Tibial artery (tissue), 4 donors: ENCODE data around the gene GALNT7.

Experiments used
- DNase-seq, 2 donors: peaks; one replicate each; pipeline ENCODE4 v3.0.0-alpha.2; 2019
- H3K27ac ChIP-seq, 2 donors: fragments of 200-600 bp; sonication (generic) in 1 of 2; 1 replicate in 1 of 2; 2 replicates in 1 of 2; pipeline ENCODE4 v1.5.1; 2018 to 2019; ENCODE audit warnings: mild to moderate bottlenecking in 1 of 2
- H3K27me3 ChIP-seq, 2 donors: fragments of 200-600 bp; sonication (generic) in 1 of 2; one replicate each; pipeline versions ENCODE4 v1.5.1 to v1.6.0; 2016 to 2019
- H3K36me3 ChIP-seq, 3 donors: fragments of 200-600 bp; sonication (generic) in 2 of 3; one replicate each; pipeline ENCODE4 v1.5.1; 2016 to 2019; ENCODE audit warnings: mild to moderate bottlenecking in 2 of 3
- H3K4me1 ChIP-seq, 4 donors: fragments of 200-600 bp; sonication (generic) in 2 of 4; 1 replicate in 3 of 4; 2 replicates in 1 of 4; pipeline ENCODE4 v1.5.1; 2016 to 2019
- H3K4me3 ChIP-seq, 2 donors: fragments of 200-600 bp; sonication (generic) in 1 of 2; 1 replicate in 1 of 2; 2 replicates in 1 of 2; pipeline ENCODE4 v1.5.1; 2018 to 2019; ENCODE audit warnings: mild to moderate bottlenecking in 2 of 2
- H3K9me3 ChIP-seq, 3 donors: fragments of 200-600 bp; sonication (generic) in 1 of 3; one replicate each; pipeline ENCODE4 v1.5.1; 2016 to 2019
- CTCF ChIP-seq, 2 experiments: fragments of 200-600 bp in 1 of 2; fragments of 450-650 bp in 1 of 2; IDR thresholded peaks; one replicate each; pipeline ENCODE4 v1.5.1; 2017 to 2019; ENCODE audit warnings: antibody characterized with exemption in 2 of 2, mild to moderate bottlenecking in 1 of 2, moderate library complexity in 1 of 2
- intact Hi-C: fragments of 100-400 bp; cut with DNase I; formaldehyde crosslinking; loops from one replicate; pipeline ENCODE4 v1.15.0; 2023; ENCODE audit warnings: low total_unique reads

GALNT7 gene

GRCh38 chr4:173371292-173372192, 202.9 kb downstream of the GALNT7 start:
- Histone ChIP-seq H3K27ac (peak overlapping the region; percentile 91 to 99), H3K27me3 (no peaks in the 10 kb centered on the region), H3K4me3 (peak overlapping the region; percentile 68 to 94), H3K4me1 (peaks cover 0 to 60% (median 21%) of the 10 kb centered on the region in 4 donors), H3K9me3 (no peaks in the 10 kb centered on the region), H3K36me3 (peaks cover 0 to 10% (median 0%) of the 10 kb centered on the region in 3 donors)
- intact Hi-C loops: loop anchor here (2.0 to 5.0 kb wide), 2 partner anchors 37 to 151 kb away; partner anchors contain the start of gene HMGB2
- TF ChIP-seq CTCF (IDR thresholded peaks at IDR 0.05): no peak
- peak; percentile 65 to 90 for DNase-seq
